Measurements from ENCODE around the gene ATRX. TPM values are rescaled to one million over a fixed set of nuclear protein-coding genes. Genes with fewer than 3 reads are reported as not detected.
A peak's percentile ranks its signal among the peaks of the same experiment; 100 is the strongest.

Gene ATRX
- total and polyA plus RNA-seq, 10 of the 15 experiments (the other 5 are each of a cell fraction or from before 2014, with no cell fraction given) = 19.4 to 73.8 (median 45.2) TPM

DNA sequence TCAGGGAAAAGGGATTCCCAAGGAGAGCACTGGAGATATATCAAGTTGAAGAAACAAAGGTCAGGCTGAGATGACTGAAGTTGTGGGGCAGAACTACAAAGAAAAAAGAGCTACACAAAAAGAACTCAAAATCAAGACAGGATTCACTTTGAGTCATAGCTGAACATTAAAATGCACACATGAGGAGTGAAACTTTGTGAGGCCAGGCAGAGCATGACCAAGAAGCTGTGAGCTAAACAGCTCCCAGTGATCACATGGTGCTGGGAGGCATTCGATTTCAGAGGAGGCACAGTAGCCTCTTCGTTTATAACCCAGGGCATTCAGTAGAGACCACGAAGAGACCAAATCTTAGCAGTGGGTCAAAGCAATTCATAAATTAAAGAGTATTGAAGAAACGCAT is 145.3 kb downstream of the ATRX start:
- RAD21 ChIA-PET (ENCODE audit: unreplicated experiment) = no interaction called here
- SMC1A ChIA-PET (ENCODE audit: uncharacterized antibody, unreplicated experiment) = interaction anchor here (0.7 to 0.9 kb wide), 2 partner anchors 11 to 29 kb away, joined by 3 read pairs; no protein-coding TSS in a partner anchor
- Histone ChIP-seq H2AFZ (ENCODE audit: control insufficient read depth, low read depth, low read length) (no peak overlapping the region), H3K9ac (ENCODE audit: control insufficient read depth, insufficient read depth, low read length) (no peak overlapping the region), H3K79me2 (ENCODE audit: control insufficient read depth, insufficient read depth, low read length) (no peaks in the 10 kb centered on the region; the same call in 1 of the 2 replicates), H4K20me1 (ENCODE audit: control insufficient read depth, insufficient read depth) (no peaks in the 10 kb centered on the region), H3K4me1 (ENCODE audit: control insufficient read depth, insufficient read depth, low read length) (no peaks in the 10 kb centered on the region), H3K27ac (ENCODE audit: control insufficient read depth, insufficient read depth) (no peak overlapping the region), H3K4me3 (no peak overlapping the region), H3K9me3 (replicated peaks; ENCODE audit: control insufficient read depth, insufficient read depth, low read length) (peaks cover 4% of the 10 kb centered on the region), H3K36me3 (ENCODE audit: control insufficient read depth in 2 of 2, insufficient read depth in 2 of 2, low read length in 1 of 2) (no peaks in the 10 kb centered on the region; a peak in 3 of 4 replicates), H3K4me2 (ENCODE audit: control insufficient read depth, insufficient read depth) (no peak overlapping the region), H3K27me3 (replicated peaks in 1 of 2; ENCODE audit: control insufficient read depth in 2 of 2, insufficient read depth in 2 of 2, low read length in 1 of 2) (no peaks in the 10 kb centered on the region)
- POLR2A ChIA-PET = no interaction called here
- ATAC-seq = peak; percentile 75
- in situ Hi-C loops (cut with MboI) = no loop called here
- intact Hi-C loops (cut with micrococcal nuclease; ENCODE audit: unreplicated experiment) = no loop called here
- DNase-seq (ENCODE audit: low read depth, low spot score) = peak; percentile 24
- CTCF ChIA-PET = no interaction called here
- BruUV-seq (replicated peaks) = no TSS peak
- FAIRE-seq = no peak
- 51% methylated on average over 4 of the region's 4 CpGs for WGBS (ENCODE audit: insufficient coverage, insufficient replicate concordance, low lambda C conversion rate, missing lambda C conversion rate)
- TF ChIP-seq SMAD5 (IDR thresholded peaks at IDR 0.05; ENCODE audit: low read depth) (no peak), YBX1 (IDR thresholded peaks at IDR 0.05) (no peak), CREB1 (IDR thresholded peaks at IDR 0.05; ENCODE audit: low read depth) (no peak), ZZZ3 (IDR thresholded peaks at IDR 0.05; ENCODE audit: control insufficient read depth, insufficient read length, low read depth) (no peak), BRCA1 (IDR thresholded peaks at IDR 0.05; ENCODE audit: low read depth, low read length) (no peak), TARDBP (IDR thresholded peaks at IDR 0.05; ENCODE audit: borderline replicate concordance) (no peak), EGR1 (IDR thresholded peaks at IDR 0.05; ENCODE audit: borderline replicate concordance in 1 of 2, low read depth in 2 of 2, low read length in 2 of 2) (no peak), TCF12 (IDR thresholded peaks at IDR 0.05; ENCODE audit: low read depth, low read length) (no peak), SMAD1 (IDR thresholded peaks at IDR 0.05; ENCODE audit: low read depth, partially characterized antibody) (no peak), IKZF2 (IDR thresholded peaks at IDR 0.05) (no peak), MXI1 (IDR thresholded peaks at IDR 0.05; ENCODE audit: low read depth, low read length) (no peak), GABPA (IDR thresholded peaks at IDR 0.05; ENCODE audit: low read depth) (no peak)
- TF ChIP-seq, protein P1, sequence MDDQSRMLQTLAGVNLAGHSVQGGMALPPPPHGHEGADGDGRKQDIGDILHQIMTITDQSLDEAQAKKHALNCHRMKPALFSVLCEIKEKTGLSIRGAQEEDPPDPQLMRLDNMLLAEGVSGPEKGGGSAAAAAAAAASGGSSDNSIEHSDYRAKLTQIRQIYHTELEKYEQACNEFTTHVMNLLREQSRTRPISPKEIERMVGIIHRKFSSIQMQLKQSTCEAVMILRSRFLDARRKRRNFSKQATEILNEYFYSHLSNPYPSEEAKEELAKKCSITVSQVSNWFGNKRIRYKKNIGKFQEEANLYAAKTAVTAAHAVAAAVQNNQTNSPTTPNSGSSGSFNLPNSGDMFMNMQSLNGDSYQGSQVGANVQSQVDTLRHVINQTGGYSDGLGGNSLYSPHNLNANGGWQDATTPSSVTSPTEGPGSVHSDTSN (IDR thresholded peaks at IDR 0.05; ENCODE audit: insufficient replicate concordance, low read depth, low read length) = no peak
- TF ChIP-seq, protein P2, sequence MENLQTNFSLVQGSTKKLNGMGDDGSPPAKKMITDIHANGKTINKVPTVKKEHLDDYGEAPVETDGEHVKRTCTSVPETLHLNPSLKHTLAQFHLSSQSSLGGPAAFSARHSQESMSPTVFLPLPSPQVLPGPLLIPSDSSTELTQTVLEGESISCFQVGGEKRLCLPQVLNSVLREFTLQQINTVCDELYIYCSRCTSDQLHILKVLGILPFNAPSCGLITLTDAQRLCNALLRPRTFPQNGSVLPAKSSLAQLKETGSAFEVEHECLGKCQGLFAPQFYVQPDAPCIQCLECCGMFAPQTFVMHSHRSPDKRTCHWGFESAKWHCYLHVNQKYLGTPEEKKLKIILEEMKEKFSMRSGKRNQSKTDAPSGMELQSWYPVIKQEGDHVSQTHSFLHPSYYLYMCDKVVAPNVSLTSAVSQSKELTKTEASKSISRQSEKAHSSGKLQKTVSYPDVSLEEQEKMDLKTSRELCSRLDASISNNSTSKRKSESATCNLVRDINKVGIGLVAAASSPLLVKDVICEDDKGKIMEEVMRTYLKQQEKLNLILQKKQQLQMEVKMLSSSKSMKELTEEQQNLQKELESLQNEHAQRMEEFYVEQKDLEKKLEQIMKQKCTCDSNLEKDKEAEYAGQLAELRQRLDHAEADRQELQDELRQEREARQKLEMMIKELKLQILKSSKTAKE (IDR thresholded peaks at IDR 0.05; ENCODE audit: low read depth, poor library complexity, severe bottlenecking) = no peak
